Rectal smooth muscle tissue (tissue), 1 donor: ENCODE measurements around the gene OR2F2.

ENCODE experiments used
- H3K27ac ChIP-seq: one replicate; pipeline ENCODE4 v1.7.0; 2013; ENCODE audit warnings: low read depth, low read length, inconsistent platforms
- H3K27me3 ChIP-seq: one replicate; pipeline ENCODE4 v1.7.0; 2013; ENCODE audit warnings: low read length; ENCODE audit not compliant: control insufficient read depth, insufficient read depth
- H3K36me3 ChIP-seq: one replicate; pipeline ENCODE4 v1.7.0; 2013; ENCODE audit warnings: low read length; ENCODE audit not compliant: control insufficient read depth, insufficient read depth
- H3K4me1 ChIP-seq: one replicate; pipeline ENCODE4 v1.7.0; 2013; ENCODE audit warnings: low read length; ENCODE audit not compliant: control insufficient read depth, insufficient read depth
- H3K4me3 ChIP-seq: one replicate; pipeline ENCODE4 v1.7.0; 2013; ENCODE audit warnings: low read length
- H3K9ac ChIP-seq: one replicate; pipeline ENCODE4 v1.7.0; 2013; ENCODE audit warnings: low read length

The OR2F2 gene

GRCh38 chr7:143902332-143902899 is 32.6 kb upstream of the OR2F2 start:
- no peaks in the 10 kb centered on the region for H3K36me3 ChIP-seq
- peak overlapping the region; percentile 98 for H3K27ac ChIP-seq
- H3K4me1 ChIP-seq: peaks cover 14% of the 10 kb centered on the region
- H3K27me3 ChIP-seq: no peaks in the 10 kb centered on the region
- no peak overlapping the region for H3K9ac ChIP-seq
- peak overlapping the region; percentile 8 for H3K4me3 ChIP-seq

- no peaks in the 10 kb centered on the region for H3K27me3 ChIP-seq
- H3K9ac ChIP-seq: no peak overlapping the region
- H3K27ac ChIP-seq: no peak overlapping the region
Measured at GRCh38 chr7:143905509-143905908, 29.5 kb upstream of the OR2F2 start.

GRCh38 chr7:143906151-143906550 is 28.9 kb upstream of the OR2F2 start:
- Histone ChIP-seq H3K27ac (no peak overlapping the region), H3K36me3 (no peaks in the 10 kb centered on the region), H3K4me3 (no peak overlapping the region), H3K9ac (no peak overlapping the region), H3K4me1 (no peaks in the 10 kb centered on the region), H3K27me3 (no peaks in the 10 kb centered on the region)

More at GRCh38 chr7:143905509-143905908, 29.5 kb upstream of the OR2F2 start:
- H3K36me3 ChIP-seq: no peaks in the 10 kb centered on the region
- peaks cover 5% of the 10 kb centered on the region for H3K4me1 ChIP-seq
- no peak overlapping the region for H3K4me3 ChIP-seq

- no peaks in the 10 kb centered on the region for H3K27me3 ChIP-seq
- H3K4me1 ChIP-seq: no peaks in the 10 kb centered on the region
- H3K27ac ChIP-seq: no peak overlapping the region
- H3K4me3 ChIP-seq: no peak overlapping the region
- H3K36me3 ChIP-seq: no peaks in the 10 kb centered on the region
- H3K9ac ChIP-seq: no peak overlapping the region
Measured at GRCh38 chr7:143906895-143907294, 28.1 kb upstream of the OR2F2 start.

GRCh38 chr7:143908120-143908519 is 26.9 kb upstream of the OR2F2 start:
- no peaks in the 10 kb centered on the region for H3K36me3 ChIP-seq
- no peak overlapping the region for H3K27ac ChIP-seq

GRCh38 chr7:143909863-143910262 is 25.2 kb upstream of the OR2F2 start:
- Histone ChIP-seq H3K27ac (no peak overlapping the region), H3K27me3 (no peaks in the 10 kb centered on the region)

More at GRCh38 chr7:143908120-143908519, 26.9 kb upstream of the OR2F2 start:
- Histone ChIP-seq H3K27me3 (no peaks in the 10 kb centered on the region), H3K4me3 (no peak overlapping the region), H3K9ac (no peak overlapping the region), H3K4me1 (no peaks in the 10 kb centered on the region)

GRCh38 chr7:143910473-143911248 is 24.4 kb upstream of the OR2F2 start:
- no peak overlapping the region for H3K4me3 ChIP-seq
- no peaks in the 10 kb centered on the region for H3K36me3 ChIP-seq
- no peak overlapping the region for H3K9ac ChIP-seq
- H3K27me3 ChIP-seq: no peaks in the 10 kb centered on the region
- no peaks in the 10 kb centered on the region for H3K4me1 ChIP-seq
- no peak overlapping the region for H3K27ac ChIP-seq

More at GRCh38 chr7:143909863-143910262, 25.2 kb upstream of the OR2F2 start:
- H3K4me1 ChIP-seq: no peaks in the 10 kb centered on the region
- no peaks in the 10 kb centered on the region for H3K36me3 ChIP-seq
- no peak overlapping the region for H3K4me3 ChIP-seq
- no peak overlapping the region for H3K9ac ChIP-seq

GRCh38 chr7:143913945-143914615 is 21.0 kb upstream of the OR2F2 start:
- Histone ChIP-seq H3K36me3 (no peaks in the 10 kb centered on the region), H3K4me3 (no peak overlapping the region), H3K27ac (no peak overlapping the region), H3K27me3 (no peaks in the 10 kb centered on the region), H3K4me1 (no peaks in the 10 kb centered on the region), H3K9ac (no peak overlapping the region)

- Histone ChIP-seq H3K27me3 (no peaks in the 10 kb centered on the region), H3K4me3 (no peak overlapping the region), H3K36me3 (no peaks in the 10 kb centered on the region), H3K27ac (no peak overlapping the region), H3K4me1 (no peaks in the 10 kb centered on the region), H3K9ac (no peak overlapping the region)
Measured at GRCh38 chr7:143914938-143915652, 19.9 kb upstream of the OR2F2 start.

GRCh38 chr7:143924851-143925250 is 10.2 kb upstream of the OR2F2 start:
- no peaks in the 10 kb centered on the region for H3K4me1 ChIP-seq
- no peak overlapping the region for H3K27ac ChIP-seq
- no peaks in the 10 kb centered on the region for H3K27me3 ChIP-seq
- no peak overlapping the region for H3K4me3 ChIP-seq
- H3K36me3 ChIP-seq: no peaks in the 10 kb centered on the region
- H3K9ac ChIP-seq: no peak overlapping the region

GRCh38 chr7:143929224-143929920 is 5.7 kb upstream of the OR2F2 start:
- Histone ChIP-seq H3K4me3 (no peak overlapping the region), H3K36me3 (no peaks in the 10 kb centered on the region), H3K27ac (no peak overlapping the region), H3K4me1 (no peaks in the 10 kb centered on the region), H3K27me3 (no peaks in the 10 kb centered on the region), H3K9ac (no peak overlapping the region)

- no peak overlapping the region for H3K9ac ChIP-seq
- H3K4me3 ChIP-seq: no peak overlapping the region
- H3K27me3 ChIP-seq: no peaks in the 10 kb centered on the region
- H3K36me3 ChIP-seq: no peaks in the 10 kb centered on the region
- H3K4me1 ChIP-seq: no peaks in the 10 kb centered on the region
- H3K27ac ChIP-seq: no peak overlapping the region
Measured at GRCh38 chr7:143931739-143932138, 3.3 kb upstream of the OR2F2 start.
